GM19035 (cell line): ENCODE results near the gene GRIK4.
A peak's percentile ranks its signal among the peaks of the same experiment; 100 is the strongest.
"Not testable (repeated sequence)": the region's sequence is repeated elsewhere in the genome, so short reads cannot be mapped to it uniquely, and the experiment has no call there.

Experiments
- ATAC-seq: cut with Tn5 transposase; IDR thresholded peaks from one replicate; pipeline ENCODE4 v1.9.1; 2021; ENCODE audit not compliant: unreplicated experiment

GRIK4 gene

GRCh38 chr11:120511116-120511819, at the start of gene GRIK4:
Gene GRIK4, plus strand, starts transcription at chr11:120511748. Its CDS starts 148,571 bp downstream, at chr11:120660319.
- ATAC-seq: peak; percentile 95

GRCh38 chr11:120462825-120463224, 48.7 kb upstream of the GRIK4 start:
- no peak for ATAC-seq

- no peak for ATAC-seq
Measured at GRCh38 chr11:120465921-120466534, 45.5 kb upstream of the GRIK4 start.

- no peak for ATAC-seq
Measured at GRCh38 chr11:120467627-120468026, 43.9 kb upstream of the GRIK4 start.

GRCh38 chr11:120471131-120471530, 40.4 kb upstream of the GRIK4 start:
- no peak for ATAC-seq

- no peak for ATAC-seq
Measured at GRCh38 chr11:120471994-120472393, 39.6 kb upstream of the GRIK4 start.

GRCh38 chr11:120473503-120473902, 38.0 kb upstream of the GRIK4 start:
- no peak for ATAC-seq

- no peak for ATAC-seq
Measured at GRCh38 chr11:120482149-120482548, 29.4 kb upstream of the GRIK4 start.

GRCh38 chr11:120484722-120485121, 26.8 kb upstream of the GRIK4 start:
- no peak for ATAC-seq

GRCh38 chr11:120486138-120486537, 25.4 kb upstream of the GRIK4 start:
- no peak for ATAC-seq

GRCh38 chr11:120489799-120490198, 21.7 kb upstream of the GRIK4 start:
- no peak for ATAC-seq

- no peak for ATAC-seq
Measured at GRCh38 chr11:120492486-120492885, 19.1 kb upstream of the GRIK4 start.

GRCh38 chr11:120494595-120494994, 17.0 kb upstream of the GRIK4 start:
- ATAC-seq: no peak

- no peak for ATAC-seq
Measured at GRCh38 chr11:120499088-120499487, 12.5 kb upstream of the GRIK4 start.

GRCh38 chr11:120499859-120500258, 11.7 kb upstream of the GRIK4 start:
- ATAC-seq: no peak

- ATAC-seq: no peak
Measured at GRCh38 chr11:120500414-120501071, 11.0 kb upstream of the GRIK4 start.

- ATAC-seq: no peak
Measured at GRCh38 chr11:120501440-120501839, 10.1 kb upstream of the GRIK4 start.

GRCh38 chr11:120501976-120502755, 9.4 kb upstream of the GRIK4 start:
- no peak for ATAC-seq

GRCh38 chr11:120503529-120503928, 8.0 kb upstream of the GRIK4 start:
- not testable (repeated sequence) for ATAC-seq

GRCh38 chr11:120505801-120506425, 5.6 kb upstream of the GRIK4 start:
- no peak for ATAC-seq
